ENCODE data around the gene ERMARD.

ERMARD gene

DNA sequence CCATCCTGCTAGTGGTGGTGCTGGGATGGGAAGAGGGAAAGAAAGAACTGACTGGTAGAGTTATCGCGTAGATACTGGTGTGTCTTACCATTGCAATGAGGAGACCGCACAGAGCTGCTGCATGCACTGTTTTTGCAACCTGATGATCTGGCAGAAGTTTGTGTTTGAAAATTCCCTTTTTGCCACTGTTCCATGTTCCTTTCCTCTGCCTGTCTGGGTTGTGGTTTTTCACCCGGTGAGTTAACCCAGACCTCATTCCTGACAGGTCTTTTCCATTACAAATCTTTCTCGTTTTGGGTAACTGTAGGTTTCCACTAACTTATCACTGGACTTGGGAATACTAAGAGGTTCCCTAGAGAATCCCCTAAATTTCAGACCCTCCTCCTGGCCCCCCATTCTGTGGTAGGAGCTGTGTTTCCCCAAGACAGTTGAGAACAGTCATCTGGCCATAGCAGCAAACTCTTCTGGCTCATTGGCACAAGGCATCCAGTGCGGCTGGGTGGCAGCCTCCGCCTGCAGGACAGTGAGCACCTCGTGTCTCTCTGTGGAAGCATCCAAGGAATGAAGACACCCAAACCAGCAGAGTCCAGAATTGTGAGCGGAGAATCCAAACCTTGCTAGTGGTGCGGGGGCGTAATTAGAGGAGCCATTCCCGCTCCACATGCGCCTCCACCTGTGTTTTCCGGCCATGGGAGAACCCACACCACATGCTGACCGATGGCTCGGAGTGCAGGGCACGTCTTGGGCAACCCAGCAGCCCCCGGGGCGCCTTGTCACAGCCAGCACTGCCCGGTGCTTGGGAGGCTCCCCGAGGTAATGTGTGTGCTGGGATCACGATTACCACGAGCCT, 32.8 kb downstream of the ERMARD start:
- DNase-seq, result no peak

- DNase-seq, result no peak
These were observed 33.5 kb downstream of the ERMARD start for GRCh38 chr6:169784821-169785340.

GRCh38 chr6:169785566-169785965, 34.1 kb downstream of the ERMARD start:
- no peak for DNase-seq

DNA sequence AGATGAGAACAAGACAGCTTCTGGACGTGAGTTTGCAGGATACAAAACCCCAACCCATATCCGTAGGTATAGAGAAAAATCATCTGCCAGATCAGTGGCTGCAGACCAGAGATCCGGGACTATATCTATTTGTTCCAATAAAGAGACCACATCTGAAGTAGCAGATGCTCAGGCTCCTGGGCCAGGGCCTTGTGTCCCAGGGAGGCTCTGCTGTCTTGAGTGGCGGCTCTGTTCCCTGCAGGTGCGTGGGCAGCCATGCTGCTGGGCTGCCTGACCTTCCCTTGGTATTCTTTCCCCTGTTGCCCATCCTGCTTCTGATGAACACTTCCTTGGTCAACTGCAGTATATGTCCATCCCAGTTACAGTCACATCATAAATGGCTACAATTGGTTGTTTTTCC, 34.9 kb downstream of the ERMARD start:
- no peak for DNase-seq

DNA sequence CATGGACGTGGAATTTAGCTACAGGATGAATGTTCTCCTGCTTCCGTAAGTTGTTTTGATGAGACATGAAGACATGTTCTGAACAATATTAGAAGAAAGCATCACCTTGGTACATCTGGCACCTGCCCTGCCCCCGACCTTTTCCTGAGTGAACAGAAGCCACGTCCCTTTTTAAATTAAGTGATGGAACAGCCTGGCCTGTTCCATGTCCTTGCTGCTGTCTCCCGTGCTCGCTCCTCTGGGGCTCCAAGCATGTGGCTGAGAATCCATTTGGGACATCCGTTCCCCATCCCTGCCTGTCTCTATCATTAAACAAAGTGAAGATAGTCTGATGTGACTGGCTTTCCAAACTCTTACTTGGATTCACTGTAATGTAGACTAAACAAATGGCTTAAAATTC, 36.4 kb downstream of the ERMARD start:
- no peak for DNase-seq

DNA sequence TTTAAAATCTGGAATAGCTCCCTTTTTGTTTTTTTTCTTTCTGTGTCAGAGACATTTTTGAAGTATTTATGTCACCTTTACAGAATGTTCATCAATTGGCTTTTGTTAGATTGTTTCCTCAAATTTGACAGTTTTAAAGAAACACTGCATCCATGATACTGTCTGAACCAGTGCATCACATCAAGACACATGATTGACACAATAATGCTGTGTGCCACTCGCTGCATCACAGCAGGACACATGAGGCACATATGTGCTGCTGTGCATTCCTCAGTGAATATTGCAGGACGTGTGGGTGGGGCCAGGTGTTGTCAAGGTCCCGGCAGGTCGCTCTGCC, 37.4 kb downstream of the ERMARD start:
- DNase-seq, result no peak

- no peak for DNase-seq
These were observed 37.9 kb downstream of the ERMARD start for GRCh38 chr6:169789146-169789943.

DNA sequence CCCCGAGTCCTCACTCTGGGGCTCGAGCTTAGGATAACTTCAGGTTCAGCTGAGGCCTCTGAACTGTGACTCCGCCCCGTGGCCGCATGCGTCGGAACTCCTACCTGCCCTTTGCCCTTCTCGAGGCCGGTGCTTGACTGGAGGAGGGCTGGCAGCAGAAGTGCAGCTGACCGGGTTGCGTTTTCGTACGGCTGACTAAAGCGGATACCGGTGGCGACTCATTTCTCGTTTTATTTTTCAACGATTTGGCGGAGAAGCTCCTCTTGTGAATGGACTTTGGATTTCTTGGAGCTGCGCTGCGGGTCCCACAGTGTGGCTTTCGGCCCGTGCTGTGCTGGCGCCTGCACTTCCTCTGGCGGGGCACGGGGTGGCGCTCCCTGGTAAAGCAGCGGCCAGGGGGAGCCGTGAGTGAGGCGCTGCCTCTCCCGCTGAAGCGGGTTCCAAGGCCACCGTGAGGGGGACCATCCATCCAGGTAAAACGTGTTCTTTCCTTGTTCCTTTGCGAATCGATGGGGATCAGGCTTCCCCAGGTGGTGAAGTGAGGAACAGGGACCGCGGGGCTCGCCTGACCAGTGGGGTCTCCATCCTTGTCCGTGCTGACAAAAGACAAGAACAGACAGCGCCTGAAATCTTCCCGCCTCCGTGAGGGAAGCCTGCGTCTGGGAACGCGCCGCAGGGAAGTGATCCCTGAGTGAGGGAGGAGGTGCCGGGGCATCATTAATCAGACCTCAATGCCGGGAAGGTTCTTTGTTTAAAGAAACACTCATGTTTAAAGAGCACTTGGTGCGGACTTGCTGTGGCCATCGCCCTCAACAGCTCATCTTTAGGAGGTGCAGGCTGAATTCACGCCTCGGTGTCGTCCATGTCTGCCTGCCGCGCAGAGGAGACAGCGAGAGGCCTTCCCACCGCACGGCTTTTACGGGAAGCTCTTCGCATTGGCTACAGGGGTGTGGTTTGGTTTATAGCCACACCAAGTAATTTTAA, 38.8 kb downstream of the ERMARD start:
- peak; percentile 76 to 85 for DNase-seq

GRCh38 chr6:169791721-169792131, 40.3 kb downstream of the ERMARD start:
- no peak for DNase-seq

GRCh38 chr6:169792306-169793015, 41.0 kb downstream of the ERMARD start:
- no peak for DNase-seq

- DNase-seq, result no peak
These were observed 42.0 kb downstream of the ERMARD start for GRCh38 chr6:169793408-169793807.

- DNase-seq, result no peak
These were observed 43.1 kb downstream of the ERMARD start for GRCh38 chr6:169794317-169795055.

GRCh38 chr6:169795196-169795595, 43.8 kb downstream of the ERMARD start:
- DNase-seq, result no peak

DNA sequence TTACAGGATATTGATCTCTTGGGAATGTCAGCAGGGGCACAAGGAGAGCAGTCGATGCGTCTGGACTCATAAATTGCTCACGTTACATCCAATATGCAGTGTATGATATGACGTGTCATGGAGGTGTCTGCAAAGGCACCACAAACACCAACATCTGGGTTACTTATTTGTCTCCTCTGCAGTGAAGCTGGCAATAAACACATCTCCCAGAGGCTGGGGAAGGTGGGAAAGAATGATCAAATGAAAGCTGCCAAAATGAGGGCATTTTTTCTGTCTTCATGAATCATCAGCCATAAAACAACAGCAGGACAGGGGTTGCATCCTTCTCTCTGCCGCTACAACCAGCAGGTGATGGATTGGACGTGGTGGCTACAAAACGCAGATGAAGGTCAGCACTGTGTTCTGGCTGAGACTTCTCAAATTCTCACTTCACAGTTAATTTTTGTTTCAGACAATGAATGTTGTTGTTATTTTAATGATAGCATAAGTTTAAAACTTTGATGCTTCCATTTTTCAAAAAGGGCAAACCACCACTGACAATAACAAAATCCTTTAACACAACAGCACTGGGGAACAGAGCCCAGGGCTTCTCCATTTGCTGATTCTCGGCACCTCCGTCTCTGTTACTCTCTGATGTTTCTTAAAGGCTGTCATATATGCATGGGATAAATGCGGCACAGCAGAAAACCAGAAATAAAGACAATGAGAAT, 47.5 kb downstream of the ERMARD start:
- DNase-seq, result no peak

DNA sequence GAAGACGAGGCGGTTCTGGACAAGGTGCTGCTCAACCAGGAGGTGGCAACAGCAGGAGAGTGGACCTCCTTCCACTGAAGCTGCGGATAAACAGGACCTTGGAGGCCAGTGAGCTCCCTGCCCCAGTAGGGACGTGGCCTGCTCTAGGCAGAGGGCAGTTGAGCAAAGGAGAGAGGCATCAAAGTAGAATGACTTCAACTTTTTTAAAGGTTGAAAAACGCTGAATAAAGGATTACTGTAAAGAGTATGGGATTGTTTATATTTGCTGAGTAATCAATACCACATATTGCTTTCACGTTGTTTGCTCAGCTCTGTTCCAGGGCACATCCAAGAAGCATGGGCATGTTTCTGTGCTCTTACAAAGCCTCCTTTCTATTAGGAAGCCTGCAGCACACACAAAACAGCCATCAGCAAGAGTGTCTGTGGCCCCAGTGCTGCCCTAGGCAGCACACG, 48.1 kb downstream of the ERMARD start:
- DNase-seq, result no peak

DNA sequence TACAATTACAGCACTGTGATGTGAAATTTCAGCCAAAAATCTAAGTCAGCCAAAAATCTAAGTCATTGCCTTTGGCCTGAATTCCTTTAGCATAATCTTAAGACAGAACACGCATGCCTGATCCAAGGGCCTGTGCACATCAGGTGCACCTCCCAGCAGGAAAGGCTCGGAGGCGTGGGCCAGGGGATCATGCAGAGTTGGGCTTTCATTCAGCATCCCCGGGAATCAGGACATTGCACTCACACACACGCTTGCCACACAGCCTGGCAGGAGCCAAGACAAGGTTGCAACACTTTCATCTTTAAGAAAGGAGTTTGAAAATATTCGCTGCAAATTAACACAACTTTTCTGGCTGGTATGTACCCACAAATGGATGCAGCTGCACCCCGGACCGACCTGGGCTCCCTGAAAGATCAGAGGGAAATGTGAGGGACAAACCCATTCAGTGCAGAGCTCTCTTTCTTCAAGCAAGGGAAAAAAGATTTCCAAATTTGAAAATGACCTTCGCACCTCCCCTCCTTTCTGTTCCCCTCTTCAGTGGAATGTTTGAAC, 48.8 kb downstream of the ERMARD start:
- no peak for DNase-seq

- DNase-seq, result peak in 1 of 2 experiments; percentile 61
These were observed 49.4 kb downstream of the ERMARD start for GRCh38 chr6:169800668-169801395.

- no peak for DNase-seq
These were observed 50.2 kb downstream of the ERMARD start for GRCh38 chr6:169801396-169802160.

GRCh38 chr6:169802790-169803189, 51.4 kb downstream of the ERMARD start:
- DNase-seq, result no peak
